Activated T-cell treated with anti-CD3 and anti-CD28 coated beads for 48 hours (primary cell): ENCODE data around the gene TSHZ2.
"Not testable (repeated sequence)": the region's sequence is repeated elsewhere in the genome, so short reads cannot be mapped to it uniquely, and the experiment has no call there.

Experiments used
- DNase-seq: peaks from one replicate; pipeline ENCODE4 v3.0.0-alpha.2; 2020; ENCODE audit warnings: low read depth

Gene TSHZ2

DNA sequence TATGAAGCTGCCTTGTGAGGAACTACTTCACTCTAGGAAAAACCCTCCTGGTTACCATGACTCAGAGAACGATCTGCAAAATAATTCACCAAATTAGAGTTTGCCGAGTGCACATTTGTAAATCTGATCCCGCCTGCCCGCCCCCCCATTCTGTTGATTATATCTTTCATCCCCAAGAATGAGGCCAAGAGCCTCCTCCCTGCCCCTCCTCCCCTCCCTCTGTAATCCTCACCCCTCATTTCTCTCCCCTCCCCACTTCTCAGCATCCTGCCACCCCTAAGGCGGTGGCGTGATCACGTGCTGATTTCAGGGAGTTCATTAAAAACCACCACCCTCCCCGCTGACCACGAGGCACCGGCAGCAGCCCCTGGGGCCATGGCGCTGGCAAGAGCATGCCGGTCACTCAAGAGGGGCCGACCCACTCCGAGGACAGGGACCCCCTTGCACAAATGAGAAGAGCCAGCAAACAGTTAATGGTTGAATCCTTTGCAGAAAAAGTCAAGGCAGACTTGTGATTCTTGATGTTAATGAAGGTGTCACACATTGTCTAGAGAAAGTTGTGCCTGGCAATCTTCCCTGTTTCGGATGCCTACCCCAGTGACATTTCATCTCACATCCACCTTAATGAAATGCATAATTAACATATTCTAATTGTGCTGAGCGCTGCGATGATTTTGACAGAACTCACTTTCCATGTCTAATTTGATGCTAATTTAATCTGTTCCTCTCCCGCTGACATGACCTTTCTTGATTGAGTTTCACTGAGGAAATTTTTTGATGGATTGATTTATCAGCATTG lies 373.6 kb downstream of the TSHZ2 start:
- DNase-seq = no peak

DNA sequence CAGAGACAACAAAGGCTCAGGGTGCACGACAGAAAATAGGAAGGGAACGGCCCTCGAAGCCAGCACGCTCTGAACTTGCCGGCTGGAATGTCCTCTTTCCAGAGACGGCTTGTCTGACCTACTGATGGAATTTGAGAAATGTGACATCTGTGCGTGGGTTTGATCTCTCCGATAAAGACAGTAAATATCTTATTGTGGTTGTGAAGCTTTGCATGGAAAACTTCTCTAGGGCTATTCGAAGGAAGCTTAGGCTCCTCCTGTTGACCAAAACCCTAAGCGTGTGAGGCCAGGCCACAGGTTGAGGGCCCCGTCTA lies 374.1 kb downstream of the TSHZ2 start:
- no peak for DNase-seq

DNA sequence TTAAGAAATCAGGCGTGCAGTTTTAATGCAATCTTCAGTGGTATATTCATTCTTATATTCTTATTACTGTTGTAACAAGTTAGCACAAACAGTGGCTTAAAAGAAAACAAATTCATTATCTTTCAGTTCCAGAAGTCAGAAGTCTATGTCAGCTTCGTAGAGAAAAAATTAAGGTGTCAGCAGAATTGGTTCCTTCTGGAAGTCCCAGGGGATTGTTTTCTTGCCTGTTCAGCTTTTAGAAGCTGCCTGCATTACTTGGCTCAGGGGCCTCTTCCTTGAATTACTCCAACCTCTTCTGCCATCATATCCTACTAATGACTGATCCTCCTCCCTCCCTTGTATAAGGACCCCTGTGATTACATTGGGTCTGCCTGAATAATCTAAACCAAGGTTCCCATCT lies 377.6 kb downstream of the TSHZ2 start:
- no peak for DNase-seq

DNA sequence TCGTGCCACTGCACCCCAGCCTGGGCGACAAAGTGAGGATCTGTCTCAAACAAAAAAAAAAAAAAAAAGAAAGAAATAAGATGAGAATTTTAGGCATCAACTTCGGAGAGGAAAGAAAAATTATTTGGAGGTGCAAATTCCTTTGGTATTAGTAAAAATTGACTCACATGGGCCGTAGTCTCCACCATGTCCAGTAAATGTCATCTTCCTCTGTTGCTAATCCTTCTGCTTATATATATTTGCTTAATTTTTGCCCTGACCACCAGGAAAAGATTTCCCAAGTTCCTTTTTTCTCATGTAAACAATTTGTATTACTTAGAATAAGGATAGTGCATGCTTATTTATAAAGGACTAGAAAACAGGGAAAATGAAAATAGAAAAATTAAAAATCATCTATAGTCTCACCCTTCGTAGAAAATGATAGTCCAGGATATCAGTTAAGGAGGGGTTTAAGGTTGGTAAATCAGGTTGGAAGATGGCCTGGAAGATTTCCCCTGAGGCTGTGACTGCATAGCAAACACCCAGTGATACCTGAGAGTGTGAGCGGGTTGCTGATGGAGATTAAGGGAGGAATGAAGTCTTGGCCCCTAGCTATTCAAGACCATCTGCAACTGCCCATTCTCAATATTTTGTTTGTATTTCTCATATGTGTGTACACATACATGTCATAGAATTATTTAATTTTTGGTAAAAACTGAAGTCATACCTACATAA lies 380.7 kb downstream of the TSHZ2 start:
- DNase-seq = no peak

DNA sequence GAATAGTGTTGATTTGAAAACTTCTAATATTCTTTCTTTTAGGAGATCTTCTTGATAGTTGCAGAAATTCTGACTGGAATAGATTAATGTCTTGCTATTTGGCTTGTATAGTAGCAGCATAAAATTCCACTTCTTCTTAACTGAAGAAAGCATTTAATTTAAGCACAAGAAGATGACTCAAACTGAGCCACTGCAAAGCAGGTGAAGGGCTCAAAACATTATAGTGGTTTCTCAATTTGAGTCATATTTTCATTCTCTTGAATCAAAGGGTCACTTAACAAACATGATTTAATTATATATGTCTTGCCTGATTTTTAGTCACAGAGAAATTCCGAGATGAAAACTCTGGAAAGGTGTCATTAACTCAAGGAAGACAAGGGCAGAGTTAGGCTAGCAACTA lies 382.2 kb downstream of the TSHZ2 start:
- no peak for DNase-seq

DNA sequence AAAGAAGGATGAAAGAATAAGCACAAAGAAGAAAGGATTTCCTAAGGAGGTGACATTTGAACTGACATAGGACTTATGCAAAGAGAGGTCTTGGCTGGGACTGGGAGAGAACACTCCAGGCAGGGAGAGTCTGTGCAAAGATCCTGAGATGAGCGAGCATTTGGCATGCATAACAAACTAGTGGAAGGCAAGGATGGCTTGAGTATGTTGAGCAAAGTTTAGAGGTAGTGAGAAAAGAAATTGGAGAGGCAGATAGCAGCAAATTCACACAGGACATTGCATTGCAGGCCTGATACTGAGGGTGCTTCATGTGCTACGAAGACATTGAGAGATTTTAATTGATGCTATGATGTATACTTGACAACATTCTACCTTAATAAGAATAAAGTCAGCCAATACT lies 383.6 kb downstream of the TSHZ2 start:
- DNase-seq = no peak

DNA sequence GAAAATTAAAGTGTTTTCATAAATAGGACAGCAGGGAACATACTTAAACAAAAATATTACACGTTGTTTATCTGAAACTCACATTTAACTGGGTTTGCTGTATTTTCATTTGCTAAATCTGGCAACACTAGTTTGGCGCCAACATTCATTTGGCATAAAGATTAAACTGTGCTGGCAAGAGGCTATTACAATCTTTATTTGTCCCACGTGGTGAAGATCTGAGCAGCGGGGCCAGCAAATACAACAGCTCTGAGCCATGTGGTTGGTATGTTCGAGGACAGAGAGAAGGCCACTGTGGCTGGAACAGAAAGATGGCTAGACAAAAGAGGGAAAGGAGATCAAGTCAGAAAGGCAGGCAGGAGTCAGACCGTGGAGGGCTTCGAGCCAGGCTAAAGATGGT lies 387.3 kb downstream of the TSHZ2 start:
- DNase-seq = no peak

DNA sequence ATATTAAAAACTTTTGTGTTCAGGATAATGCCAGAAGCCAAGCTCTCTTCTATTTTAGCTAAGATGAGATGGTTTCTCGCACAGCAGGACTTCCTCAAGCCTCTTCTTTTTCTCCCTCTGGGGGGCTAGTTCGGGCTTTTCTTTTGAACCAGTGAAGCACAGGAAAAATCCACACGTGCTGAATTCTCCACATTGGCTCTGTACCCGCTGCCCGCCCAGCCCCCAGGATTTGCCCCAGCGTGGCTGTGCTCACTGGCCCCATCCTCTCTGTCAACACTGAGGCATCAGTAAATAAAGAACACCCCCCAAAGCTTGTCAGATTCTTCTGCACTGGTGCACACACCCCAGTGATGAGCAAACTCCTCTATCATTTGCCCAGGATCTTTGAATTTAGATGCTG lies 388.7 kb downstream of the TSHZ2 start:
- DNase-seq = no peak

DNA sequence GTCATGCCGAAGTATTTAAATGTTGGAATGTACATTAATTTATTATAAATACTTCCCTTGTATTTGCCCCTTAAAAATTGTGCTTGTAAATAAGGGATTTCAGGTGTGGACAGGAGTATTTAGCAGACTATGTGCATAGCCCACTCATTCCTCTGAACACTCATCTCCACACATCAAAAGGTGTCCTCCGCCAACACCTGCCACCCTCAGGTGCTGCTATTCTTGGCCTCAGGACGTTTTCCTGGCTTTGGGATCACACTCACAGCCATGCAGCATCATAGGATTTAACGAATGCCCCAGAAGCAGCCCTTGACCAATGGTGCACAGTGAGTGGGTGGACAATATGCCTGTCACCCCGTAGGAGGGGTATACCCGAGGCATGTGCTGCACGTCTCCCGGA lies 390.6 kb downstream of the TSHZ2 start:
- DNase-seq = no peak

DNA sequence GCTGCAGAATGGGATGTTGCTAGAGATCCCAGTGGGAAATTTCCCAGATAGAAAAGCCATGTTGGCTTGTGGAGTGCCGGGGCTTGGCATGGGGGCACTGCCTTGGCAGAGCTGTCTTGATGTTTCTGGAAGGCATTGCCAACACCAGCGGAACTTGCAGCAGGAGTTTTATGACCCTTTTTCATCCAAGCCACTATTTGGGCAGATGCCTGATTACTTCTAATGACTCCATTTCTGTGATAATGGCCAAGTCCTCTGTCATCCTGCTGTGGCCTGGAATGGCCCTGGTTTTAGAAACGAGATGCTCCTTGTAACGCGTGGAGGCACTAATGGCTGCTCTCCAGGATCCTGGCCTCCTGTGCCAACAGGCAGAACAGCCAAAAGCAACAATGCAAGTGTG lies 392.5 kb downstream of the TSHZ2 start:
- DNase-seq = no peak

DNA sequence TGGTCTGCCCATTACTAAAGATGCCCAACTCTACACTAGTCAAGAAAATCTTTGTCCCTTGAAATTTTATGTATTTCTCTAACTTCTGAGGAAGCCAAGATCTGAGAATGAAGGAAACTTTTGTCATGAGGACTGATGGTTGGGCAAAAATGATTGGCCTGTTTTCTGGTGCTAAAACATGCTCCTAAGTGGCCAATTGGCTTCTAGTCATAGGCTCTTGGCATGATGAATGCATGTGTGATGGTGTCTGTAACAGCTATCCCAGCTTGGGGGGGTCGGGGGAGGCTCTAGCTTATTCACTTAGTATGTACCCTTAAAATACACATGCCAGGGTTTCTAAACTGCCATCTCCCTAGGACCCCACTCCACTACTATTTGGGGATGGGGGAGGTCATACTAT lies 392.9 kb downstream of the TSHZ2 start:
- no peak for DNase-seq

DNA sequence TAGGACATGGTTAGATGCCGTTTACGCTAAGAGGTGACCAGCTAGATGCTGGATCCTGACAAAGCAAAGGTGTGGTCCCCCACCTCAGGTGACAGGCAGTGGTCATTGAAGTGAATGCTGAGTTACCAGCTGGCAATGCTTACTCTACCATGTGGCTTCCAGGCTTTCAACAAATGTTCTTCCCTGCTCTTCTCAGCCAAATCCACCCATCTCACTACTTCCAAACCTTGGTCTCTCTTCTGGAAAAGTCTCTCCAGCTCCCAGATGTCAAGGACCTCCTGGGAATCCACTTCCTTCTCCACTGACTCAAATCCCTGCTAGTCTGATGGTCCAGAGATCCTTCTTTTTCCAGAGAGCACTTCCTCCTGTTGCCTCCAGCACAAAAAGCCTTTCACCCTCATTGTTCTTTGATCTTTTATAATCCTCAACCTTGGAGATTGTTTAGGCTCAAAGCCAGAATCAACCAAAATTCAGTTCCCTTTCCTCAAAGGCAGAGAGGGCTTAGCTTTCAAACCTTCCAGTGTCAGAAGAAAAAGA lies 393.4 kb downstream of the TSHZ2 start:
- no peak for DNase-seq

DNA sequence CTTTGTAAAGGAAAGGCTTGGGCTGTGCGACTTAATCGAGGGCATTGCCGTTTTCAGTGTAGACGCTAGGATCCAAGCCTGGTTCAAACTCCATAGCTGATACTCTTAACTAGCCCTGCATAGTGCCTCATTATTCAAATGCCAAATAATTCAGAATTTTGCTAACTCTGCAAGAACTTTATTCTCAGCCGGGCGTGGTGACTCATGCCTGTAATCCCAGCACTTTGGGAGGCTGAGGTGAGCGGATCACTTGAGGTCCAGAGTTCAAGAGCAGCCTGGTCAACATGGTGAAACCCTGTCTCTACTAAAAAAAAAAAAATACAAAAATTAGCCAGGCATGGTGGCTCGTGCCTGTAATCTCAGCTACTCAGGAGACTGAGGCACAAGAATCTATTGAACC lies 394.8 kb downstream of the TSHZ2 start:
- not testable (repeated sequence) for DNase-seq

DNA sequence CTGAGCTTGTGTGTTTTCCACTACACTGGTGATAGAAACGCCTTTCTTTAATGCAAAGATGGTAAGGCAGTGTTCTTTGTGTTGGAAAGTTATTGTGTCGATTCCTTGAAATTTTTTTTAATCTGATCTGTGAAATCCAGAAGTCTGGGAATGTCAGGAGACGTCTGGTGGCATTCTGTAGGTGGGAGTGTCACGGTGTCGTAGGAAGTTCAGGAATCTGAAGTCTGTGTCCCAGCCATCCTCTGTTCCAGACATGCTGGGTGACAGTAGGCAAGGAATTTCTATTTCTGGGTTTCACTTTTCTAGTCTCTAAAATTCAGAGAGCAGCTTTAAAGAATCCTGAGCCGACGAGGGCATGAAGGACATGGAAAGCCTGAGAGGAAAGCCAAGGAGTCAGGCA lies 397.7 kb downstream of the TSHZ2 start:
- no peak for DNase-seq

DNA sequence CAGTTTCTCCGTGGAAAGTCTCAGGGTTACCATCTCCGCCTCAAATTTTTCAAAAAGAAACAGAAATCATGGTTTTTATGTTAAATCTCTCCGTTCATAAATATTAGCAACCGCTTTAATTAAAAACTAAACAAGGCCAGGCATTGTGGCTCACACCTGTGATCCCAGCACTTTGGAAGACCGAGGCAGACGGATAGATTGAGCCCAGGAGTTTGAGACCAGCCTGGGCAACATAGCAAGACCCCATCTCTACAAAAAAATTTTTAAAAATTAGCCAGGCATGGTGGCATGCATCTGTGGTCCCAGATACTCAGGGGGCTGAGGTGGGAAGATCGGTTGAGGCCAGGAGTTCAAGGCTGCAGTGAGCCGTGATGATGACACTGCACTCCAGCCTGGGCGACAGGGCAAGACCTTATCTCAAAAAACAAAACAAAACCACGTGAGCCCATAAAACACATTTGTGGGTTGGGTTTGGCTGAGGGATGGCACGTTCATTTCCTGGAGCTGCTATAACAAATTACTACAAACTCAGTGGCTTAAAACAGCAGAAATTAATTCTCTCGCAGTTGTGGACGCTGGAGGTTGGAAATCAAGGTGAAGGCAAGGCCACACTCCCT lies 398.3 kb downstream of the TSHZ2 start:
- DNase-seq = no peak

DNA sequence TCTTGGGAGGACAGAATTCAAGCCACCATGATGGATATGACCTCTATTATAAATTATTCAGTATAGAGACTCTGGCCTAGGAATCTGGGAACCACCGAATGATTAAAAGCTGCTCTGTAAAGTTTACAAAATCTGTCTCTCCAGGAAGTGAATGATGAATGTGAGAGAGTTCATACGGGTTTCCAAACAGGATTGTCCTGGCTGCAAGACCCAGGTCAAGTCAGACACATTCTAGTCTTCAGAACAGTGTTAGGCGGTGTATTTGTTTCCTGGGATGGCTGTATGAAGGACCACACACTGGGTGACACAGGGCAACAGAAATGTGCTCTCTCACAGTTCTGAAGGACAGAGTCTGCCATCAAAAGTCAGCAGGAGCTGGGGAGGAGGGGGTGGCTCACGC lies 399.1 kb downstream of the TSHZ2 start:
- no peak for DNase-seq

DNA sequence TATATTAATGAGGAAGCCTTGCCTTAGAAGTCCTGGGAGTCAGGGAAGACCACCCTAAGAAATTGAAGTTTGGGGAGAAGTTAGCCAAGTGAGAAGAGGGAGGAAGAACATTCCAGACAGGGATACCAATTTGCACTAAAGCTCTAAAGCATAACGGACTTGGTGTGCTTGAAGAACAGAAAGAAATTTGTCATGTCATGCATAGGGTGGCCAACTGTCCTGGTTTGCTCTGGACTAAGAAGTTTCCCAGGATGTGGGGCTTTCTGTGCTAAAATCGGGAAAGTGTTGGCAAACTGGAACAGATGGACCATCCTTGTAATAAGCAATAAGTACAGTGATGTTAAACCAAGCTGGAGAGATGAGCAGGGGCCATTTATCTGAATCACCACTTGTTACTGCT lies 403.9 kb downstream of the TSHZ2 start:
- DNase-seq = no peak

DNA sequence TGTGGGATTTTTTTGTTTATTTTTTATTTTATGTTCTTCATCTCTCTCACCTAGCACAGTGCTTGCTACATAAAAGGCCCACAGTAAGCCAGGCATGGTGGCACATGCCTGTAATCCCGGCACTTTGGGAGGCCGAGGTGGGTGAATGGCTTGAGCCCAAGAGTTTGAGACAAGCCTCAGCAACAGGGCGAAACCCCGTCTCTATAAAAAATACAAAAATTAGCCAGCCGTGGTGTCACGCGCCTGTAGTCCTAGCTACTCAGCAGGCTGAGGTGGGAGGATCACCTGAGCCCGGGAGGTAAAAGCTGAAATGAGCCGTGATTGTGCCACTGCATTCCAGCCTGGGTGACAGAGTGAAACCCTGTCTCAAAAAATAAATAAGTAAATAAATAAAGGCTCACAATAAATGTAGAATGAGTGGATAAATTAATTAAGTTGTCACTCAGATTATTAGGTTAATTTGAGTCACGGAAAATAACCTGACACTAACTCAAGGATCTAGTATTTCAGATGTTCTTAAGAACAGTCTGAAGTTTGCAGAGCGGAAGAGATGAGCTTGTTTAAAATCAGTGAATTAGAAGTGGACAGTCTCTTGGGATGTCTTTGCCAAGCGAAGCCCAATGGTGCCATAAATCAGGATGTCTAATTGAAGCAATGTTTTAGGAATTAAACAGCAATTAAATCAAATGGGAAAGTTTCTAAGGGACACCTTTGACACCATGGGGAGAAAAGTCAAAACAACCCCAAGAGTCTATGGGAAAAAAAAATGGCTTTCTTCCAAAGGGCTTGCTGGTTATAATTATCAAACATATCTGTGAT lies 407.1 kb downstream of the TSHZ2 start:
- DNase-seq = no peak

DNA sequence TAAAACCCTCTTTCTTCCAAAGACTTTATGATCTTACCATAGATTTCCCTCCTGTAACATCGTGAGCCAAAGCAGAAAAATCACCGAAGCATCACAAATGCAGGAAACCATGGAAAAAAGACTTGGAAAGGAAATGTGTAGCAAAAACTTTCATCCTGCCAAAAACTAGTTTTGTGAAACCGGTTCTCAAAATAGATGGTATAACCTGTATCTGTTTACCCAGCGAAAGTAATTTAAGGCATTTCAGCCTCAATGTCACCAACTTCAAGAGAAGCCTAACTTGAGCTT lies 407.6 kb downstream of the TSHZ2 start:
- no peak for DNase-seq

DNA sequence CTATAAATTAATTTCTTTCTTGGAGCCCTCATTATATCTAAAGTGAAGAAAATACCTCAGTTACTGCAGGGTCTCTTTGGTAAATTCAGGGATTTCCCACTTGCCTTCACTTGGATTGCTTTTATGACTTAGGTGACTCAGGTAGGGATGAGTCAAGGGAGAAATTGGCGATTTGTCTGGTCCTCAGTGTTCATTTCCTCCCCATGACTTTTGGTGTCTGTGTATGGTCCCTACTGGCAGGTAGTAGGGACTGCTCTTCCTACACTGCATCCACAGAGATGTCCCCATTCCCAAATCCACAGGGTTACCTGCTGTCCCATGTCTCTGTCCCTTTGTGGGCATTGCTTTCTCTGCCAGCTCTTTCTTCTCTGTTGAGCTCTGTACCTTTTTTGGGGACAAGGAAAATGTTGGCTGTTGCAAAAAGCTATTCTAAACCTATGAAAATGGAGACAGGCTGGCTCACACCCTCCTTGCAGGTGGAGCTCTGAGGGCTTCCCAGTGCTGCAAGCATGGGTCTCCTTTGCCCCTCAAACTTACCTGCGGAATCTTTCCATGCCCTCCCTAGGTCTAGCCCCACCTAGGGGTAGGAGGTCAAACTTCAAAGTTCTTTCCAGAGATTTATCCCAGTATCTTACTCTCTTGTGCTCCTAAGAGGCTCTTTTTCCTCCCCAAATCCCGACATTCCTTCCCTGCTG lies 409.6 kb downstream of the TSHZ2 start:
- DNase-seq = no peak

DNA sequence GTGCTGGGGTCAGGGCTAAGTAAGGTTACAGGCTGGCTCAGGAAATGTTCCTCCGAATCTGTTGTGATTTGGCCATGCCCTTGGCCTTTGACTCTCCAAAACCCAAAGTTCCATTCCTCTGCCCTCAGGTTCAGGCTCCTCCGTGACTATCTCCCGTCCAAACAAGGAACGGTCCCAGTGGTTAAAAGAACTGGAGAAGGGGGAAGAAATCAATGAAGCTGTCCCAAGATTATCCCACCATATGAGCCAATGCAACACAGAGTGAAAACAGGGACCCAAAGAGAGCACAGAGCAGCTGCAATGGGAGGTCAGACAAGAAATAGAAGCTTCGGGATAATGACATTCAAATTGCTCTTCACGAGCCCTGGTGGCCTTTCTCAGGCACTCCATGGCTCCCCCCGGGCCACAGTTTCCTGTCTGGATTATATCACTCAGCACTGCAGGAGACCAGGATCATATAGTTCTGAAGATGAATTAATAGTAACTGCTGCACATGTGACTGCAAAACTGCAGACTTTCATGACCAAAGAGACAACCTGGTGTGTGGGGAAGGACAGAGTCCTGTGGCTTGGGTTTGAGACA lies 410.2 kb downstream of the TSHZ2 start:
- DNase-seq = no peak

DNA sequence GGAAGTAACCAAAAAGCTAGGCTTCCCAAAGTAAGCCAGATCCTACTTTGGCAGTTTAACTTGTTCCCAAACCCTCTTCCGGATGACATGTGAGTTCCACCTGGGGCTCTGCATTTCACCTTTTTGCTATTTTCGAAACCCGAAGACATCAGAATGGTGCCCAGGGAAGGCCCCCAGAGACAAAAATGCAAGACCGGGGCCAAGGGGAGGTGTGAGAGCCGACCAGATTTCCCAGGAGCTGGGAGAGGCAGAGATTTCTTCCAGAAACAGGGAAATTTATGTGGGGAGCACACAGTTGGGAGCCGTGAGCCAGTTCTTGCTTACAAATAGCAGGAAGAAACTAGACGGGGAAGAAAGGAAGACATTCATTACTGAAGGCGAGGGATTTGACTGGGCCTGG lies 411.8 kb downstream of the TSHZ2 start:
- DNase-seq = no peak
